HTERT RPE-1 (cell line): Measurements from ENCODE around the gene CLDN2.

Source experiments
- in situ Hi-C: fragments of 300-500 bp; cut with MboI; formaldehyde crosslinking; loops from 4 replicates; pipeline ENCODE4 v1.14.3; 2020; ENCODE audit warnings: low sequenced_read_pairs

The CLDN2 gene

DNA sequence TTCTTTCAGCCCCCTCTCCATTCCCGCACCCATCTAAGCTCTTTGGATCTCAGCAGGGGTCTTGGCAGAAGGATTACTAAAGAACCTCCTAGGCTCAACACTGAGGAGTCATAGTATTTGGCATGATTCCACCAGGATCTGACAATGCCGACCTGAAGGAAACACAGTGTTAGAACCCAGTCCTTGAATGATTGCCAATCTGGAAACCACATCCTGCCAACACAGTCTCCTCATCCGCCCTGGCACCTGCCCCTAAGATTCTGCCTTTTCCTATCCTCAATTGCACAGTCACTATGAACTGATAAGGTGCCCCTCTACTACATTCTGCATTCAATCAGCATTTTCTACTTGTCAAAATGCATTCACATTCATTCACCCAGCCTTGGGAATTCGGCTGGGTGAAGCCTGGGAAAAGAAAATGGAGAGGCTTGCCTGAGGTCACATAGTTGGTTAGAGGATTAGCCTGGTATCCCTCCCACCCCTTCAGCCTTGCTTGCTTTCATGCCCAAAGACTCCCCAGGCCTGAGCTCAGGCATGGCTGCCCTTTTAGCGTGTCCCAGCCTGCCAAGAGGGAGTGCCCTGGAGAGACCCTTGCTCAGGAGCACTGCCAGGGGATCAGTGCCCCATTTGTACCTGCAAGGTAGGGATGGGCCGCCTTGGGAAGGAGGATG lies 2.2 kb upstream of the CLDN2 start:
- in situ Hi-C loops: no loop called here

DNA sequence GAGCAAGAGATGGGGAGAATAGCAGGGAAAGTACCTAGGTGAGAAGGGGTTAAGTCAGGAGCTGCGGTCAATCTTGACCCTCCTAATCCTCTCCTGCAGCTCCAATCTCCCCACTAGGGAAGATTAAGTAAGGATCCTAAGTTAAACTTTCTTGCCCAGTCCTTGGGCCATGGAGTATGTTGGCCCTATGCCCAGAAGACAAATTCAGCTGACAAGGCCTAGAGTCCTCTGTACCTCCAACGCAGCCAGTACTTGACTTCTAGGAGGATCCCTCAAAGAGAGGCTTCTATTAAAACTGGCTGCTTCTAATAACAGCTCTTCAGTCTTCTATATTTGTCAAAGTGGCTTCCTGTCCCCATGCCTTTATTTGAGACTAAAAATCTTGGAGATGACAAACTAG lies 1.4 kb downstream of the CLDN2 start:
- in situ Hi-C loops: no loop called here

- in situ Hi-C loops: no loop called here
Observed at GRCh38 chrX:106927023-106927422, 6.8 kb downstream of the CLDN2 start.

DNA sequence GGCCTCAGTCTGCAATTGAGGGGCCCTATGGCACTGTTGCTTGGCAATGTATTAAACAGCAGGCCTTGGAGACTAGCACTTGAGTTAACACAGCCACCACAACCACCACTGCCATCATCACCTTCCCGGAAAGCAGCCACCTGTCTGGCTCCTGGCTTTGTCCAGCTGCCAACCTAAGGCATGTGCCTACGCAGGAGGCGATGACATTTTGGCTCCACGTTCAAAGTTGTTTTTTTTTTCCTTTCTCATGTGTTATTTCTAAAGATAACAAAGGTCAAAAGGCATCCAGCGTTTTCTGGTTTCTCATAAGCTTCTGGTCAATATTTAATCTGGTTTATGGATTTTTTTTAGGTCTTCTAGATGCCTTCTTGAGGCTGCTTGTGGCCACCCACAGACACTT lies 7.5 kb downstream of the CLDN2 start:
- in situ Hi-C loops: no loop called here

GRCh38 chrX:106928227-106928626 lies 8.0 kb downstream of the CLDN2 start:
- in situ Hi-C loops: no loop called here

GRCh38 chrX:106931831-106932491 lies 11.8 kb downstream of the CLDN2 start:
- in situ Hi-C loops: no loop called here

DNA sequence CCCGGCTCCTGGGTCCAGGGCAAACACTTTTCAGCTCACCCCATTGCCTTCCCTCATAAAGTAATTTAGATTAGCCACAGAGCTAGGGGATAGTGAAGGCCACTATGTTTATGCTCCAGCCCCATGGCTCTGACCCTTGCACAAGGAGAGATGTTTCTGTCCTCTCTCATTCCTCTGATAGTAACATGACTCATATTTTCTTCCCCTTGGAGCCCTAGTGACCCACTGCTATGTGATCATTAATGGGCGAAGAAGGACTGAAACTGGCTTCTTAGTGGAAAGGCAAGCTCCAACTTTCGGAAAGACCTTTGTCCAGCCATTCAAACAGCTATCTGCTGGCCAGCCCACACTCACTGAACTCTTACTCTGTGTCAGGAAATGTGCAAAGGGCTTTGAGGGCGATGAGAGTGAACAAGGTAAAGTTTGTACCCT lies 12.3 kb downstream of the CLDN2 start:
- in situ Hi-C loops: no loop called here

GRCh38 chrX:106932960-106933537 lies 12.8 kb downstream of the CLDN2 start:
- in situ Hi-C loops: no loop called here

DNA sequence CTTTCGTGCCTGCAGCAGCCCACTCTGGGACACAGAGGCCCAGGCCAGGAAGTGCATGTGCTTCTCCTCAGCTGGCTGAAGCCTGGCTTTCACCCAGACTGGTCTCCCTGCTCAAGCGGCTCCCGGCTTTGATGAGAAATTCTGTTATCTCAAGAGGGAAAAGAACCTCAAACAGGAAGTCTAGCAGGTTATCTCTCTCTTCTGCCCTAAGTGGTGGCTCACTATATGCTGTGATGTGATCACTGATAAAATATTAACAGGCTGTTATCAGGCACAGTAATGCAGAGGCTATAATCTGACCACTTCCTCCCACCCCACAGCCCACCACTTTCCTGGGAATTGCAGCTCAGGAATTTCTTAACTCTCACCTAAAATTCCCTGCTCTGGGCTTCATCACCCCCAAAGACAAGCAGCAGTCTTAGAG lies 13.3 kb downstream of the CLDN2 start:
- in situ Hi-C loops: no loop called here

DNA sequence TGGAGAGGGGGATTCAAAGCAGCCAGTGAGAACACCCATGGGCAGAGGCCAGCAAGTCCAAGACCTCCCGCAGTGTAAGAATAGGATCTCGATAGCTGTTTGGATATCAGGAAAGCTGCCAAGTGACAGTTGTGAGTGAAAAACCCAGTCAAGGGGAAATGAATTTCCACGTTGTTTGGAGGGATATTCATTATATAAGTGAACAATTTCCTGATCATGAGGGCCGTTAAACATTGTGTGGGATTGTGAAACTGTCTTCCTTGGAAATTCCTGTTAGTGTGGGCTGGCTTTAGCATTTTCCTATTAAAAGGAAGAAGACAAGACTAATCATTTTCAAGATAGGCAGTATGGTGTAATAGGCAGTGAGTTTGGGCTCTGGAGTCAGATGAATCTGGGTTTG lies 15.0 kb downstream of the CLDN2 start:
- in situ Hi-C loops: no loop called here

GRCh38 chrX:106936246-106936645 lies 16.0 kb downstream of the CLDN2 start:
- in situ Hi-C loops: no loop called here

DNA sequence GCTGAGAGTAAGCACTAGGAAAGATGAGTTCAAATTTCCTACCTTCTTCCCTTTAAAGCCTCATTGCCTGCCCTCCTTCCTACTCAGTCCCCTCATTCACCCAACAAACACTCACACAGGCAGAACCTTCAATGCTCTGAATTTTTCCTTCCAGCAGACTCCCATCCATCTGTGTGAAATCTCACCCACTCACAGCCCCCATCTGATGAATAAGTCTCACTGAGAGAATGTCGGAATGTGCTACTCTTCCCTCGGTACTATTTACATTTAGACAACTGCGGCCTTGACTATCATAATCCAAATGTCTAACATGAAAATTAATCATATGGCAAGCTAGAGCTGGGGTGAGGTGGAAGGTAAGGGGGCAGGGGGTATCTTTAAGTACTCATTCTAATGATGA lies 19.4 kb downstream of the CLDN2 start:
- in situ Hi-C loops: no loop called here

- in situ Hi-C loops: no loop called here
Observed at GRCh38 chrX:106940068-106940467, 19.9 kb downstream of the CLDN2 start.

- in situ Hi-C loops: no loop called here
Observed at GRCh38 chrX:106946464-106946863, 26.3 kb downstream of the CLDN2 start.

DNA sequence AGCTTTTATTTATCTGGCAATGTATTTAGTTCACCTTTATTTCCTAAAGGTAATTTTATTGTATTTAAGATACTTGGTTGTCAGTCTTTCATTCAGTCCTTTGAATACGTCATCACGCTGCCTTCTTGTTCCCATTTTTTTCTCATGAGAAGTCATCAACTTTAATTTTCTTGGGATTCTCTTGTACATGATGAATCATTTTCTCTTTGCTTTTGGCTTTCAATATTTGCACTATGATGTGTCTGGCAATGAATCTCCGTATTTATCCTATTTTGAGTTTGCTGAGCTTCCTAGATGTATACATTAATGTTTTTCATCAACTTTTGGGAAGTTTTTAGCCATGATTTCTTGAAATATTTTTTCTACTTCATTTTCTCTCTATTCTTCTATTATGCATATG lies 28.4 kb downstream of the CLDN2 start:
- in situ Hi-C loops: no loop called here

DNA sequence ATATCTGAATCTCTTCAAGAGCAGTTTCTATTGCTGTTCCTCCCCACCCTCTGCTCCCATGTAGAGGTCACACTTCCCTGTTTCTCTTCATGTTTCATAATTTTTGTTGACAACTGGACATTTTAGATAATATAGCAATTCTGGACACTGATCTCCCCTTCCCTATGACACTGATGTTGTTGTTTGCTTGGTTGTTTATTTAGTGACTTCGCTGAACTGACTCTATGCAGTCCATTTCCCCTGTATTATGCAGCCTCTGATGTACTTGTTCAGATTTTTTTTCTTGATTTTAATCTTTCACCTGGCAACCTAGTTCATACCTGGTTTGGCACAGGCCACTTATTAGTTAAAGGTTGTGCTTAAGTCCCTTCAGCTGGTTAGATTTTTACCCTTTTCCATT lies 29.2 kb downstream of the CLDN2 start:
- in situ Hi-C loops: no loop called here

DNA sequence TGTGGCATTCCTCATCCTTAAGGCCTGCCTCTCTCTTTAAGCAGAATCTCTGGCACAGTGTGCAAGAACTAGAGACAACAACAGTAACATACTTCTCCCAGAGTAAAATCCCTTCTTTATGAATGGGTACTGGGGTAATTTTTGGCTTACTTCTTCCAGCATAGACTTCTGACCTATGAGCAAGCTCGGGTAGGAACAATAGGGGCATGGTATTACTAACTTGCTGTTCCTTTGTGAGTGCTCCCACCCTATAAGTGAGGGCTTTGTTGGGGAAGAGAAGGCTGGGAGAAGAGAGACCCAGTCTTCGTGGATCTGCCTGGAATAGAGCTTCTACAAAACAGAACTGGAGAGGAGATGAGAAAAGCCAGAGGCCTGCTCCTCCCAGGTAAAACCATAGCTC lies 30.2 kb downstream of the CLDN2 start:
- in situ Hi-C loops: no loop called here

DNA sequence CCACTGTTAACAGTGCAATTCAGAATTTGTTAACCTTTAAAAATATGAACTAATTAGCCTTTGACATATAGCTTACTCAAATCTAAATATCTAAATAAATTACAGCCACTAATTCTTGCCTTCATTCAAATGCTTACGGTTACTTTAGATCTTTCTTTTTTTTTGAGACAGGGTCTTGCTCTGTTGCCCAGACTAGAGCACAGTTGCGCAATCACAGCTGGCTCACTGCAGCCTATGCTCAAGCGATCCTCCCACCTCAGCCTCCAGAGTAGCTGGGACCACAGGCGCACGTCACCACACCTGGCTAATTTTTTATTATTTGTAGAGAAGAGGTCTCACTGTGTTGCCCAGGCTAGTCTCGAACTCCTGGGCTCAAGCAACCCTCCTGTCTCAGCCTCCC lies 31.0 kb downstream of the CLDN2 start:
- in situ Hi-C loops: no loop called here

DNA sequence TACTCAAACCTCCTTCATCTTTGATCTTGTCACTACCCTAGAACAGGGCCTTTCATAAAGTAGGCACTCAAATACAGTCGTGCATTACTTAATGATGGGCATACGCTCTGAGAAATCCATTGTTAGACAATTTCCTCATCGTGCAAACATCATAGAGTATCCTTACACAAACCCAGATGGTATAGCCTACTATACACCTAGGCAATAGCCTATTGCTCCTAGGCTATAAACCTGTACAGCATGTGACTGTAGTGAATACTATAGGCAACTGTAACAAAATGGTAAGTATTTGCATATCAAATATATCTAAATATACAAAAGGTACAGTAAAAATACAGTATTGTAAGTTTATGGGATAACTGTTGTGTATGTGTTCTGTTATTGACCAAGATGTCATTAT lies 31.9 kb downstream of the CLDN2 start:
- in situ Hi-C loops: no loop called here

GRCh38 chrX:106952538-106952937 lies 32.3 kb downstream of the CLDN2 start:
- in situ Hi-C loops: no loop called here

DNA sequence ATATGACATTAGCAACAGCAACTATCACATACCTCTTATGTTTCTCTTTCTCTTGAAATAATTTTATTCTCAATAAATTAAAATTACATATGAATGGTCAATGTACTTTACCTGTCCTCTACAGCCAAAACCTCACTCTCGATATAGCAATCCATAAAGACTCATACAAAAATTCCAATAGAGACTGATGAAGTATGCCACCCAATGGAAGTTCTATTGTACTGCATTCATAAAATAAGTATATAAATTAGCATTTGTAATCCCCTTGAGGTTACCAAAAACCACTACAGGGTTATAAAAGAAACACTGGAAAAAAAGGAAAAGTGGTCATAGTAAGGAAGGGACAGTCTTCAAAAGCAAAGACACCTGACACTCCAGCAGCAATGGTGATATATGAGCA lies 32.8 kb downstream of the CLDN2 start:
- in situ Hi-C loops: no loop called here

DNA sequence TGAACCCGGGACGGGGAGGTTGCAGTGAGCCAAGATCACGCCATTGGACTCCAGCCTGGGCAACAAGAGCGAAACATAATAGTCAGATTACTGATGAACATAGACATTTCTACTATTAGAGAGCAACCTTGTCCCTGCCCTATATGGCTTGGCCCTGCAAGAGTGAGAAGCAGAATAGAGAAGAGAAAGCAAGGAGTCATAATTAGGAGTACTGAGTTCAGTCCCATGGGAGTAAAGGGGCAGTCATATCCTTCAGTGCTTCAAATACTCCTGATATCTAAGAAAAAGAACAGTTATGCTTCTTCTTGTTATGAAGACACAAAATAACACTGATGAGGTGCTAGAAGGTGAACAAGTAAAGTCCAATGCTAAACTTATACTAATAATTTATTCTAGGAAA lies 33.8 kb downstream of the CLDN2 start:
- in situ Hi-C loops: no loop called here
